GM12878 (cell line): ENCODE results near the gene RPL27A. TPM values are rescaled to one million over a fixed set of nuclear protein-coding genes. Genes with fewer than 3 reads are reported as not detected.

Source experiments
- ATF2 ChIP-seq: IDR thresholded peaks from 2 replicates; pipeline ENCODE4 v1.6.1; 2012; ENCODE audit warnings: low read length, inconsistent platforms
- DPF2 ChIP-seq: fragments of 450-650 bp; IDR thresholded peaks from 2 replicates; pipeline ENCODE4 v1.6.1; 2017; ENCODE audit warnings: mild to moderate bottlenecking
- ETV6 ChIP-seq, 2 experiments: fragments of 450-650 bp in 1 of 2; IDR thresholded peaks in 1 of 2; conservative IDR thresholded peaks in 1 of 2; 2 replicates each; pipeline ENCODE4 v1.6.1; 2014; ENCODE audit warnings: antibody characterized with exemption in 1 of 2, borderline replicate concordance in 1 of 2, low read depth in 1 of 2, mild to moderate bottlenecking in 1 of 2, moderate library complexity in 1 of 2
- HDAC6 ChIP-seq: fragments of 200-600 bp; sonication (generic); IDR thresholded peaks from one replicate; pipeline ENCODE4 v1.8.0; 2017; ENCODE audit warnings: antibody characterized with exemption; ENCODE audit not compliant: unreplicated experiment
- IKZF1 ChIP-seq: fragments of 450-650 bp; conservative IDR thresholded peaks from 2 replicates; pipeline ENCODE4 v1.6.1; 2017; ENCODE audit warnings: antibody characterized with exemption, mild to moderate bottlenecking
- IKZF2 ChIP-seq, 2 experiments: fragments of 450-650 bp; IDR thresholded peaks; 2 replicates each; pipeline ENCODE4 v1.6.1; 2017; ENCODE audit warnings: mild to moderate bottlenecking in 2 of 2, moderate library complexity in 2 of 2
- MTA3 ChIP-seq: IDR thresholded peaks from 2 replicates; pipeline ENCODE4 v1.6.1; 2012; ENCODE audit warnings: low read length, inconsistent platforms, borderline replicate concordance
- NBN ChIP-seq: fragments of 450-650 bp; IDR thresholded peaks from 2 replicates; pipeline ENCODE4 v1.6.1; 2016
- NFIC ChIP-seq: IDR thresholded peaks from 2 replicates; pipeline ENCODE4 v1.6.1; 2012; ENCODE audit warnings: low read depth, mild to moderate bottlenecking, inconsistent platforms, low read length, moderate library complexity
- NR2C1 ChIP-seq: fragments of 450-650 bp; IDR thresholded peaks from 2 replicates; pipeline ENCODE4 v1.6.1; 2017; ENCODE audit warnings: antibody characterized with exemption, mild to moderate bottlenecking, moderate library complexity
- NR2C2 ChIP-seq: IDR thresholded peaks from 2 replicates; pipeline ENCODE4 v1.6.1; 2011; ENCODE audit warnings: borderline replicate concordance, low read depth; ENCODE audit not compliant: control insufficient read depth, insufficient read length
- PAX5 ChIP-seq: IDR thresholded peaks from 2 replicates; pipeline ENCODE4 v1.6.1; 2011; ENCODE audit warnings: low read depth, low read length, borderline replicate concordance
- RCOR1 ChIP-seq: conservative IDR thresholded peaks from 2 replicates; pipeline ENCODE4 v1.6.1; 2012; ENCODE audit warnings: low read depth, low read length, improper control_type of control experiment
- RELA ChIP-seq: fragments of 450-650 bp; IDR thresholded peaks from 2 replicates; pipeline ENCODE4 v1.8.0; 2014; ENCODE audit warnings: borderline replicate concordance; ENCODE audit not compliant: partially characterized antibody
- SMAD5 ChIP-seq: IDR thresholded peaks from 2 replicates; pipeline ENCODE4 v1.6.1; 2016; ENCODE audit warnings: antibody characterized with exemption, low read depth
- TCF3 ChIP-seq: IDR thresholded peaks from 2 replicates; pipeline ENCODE4 v1.6.1; 2012; ENCODE audit warnings: low read depth, mild to moderate bottlenecking, low read length, borderline replicate concordance; ENCODE audit not compliant: insufficient read depth
- ZNF207 ChIP-seq: fragments of 450-650 bp; IDR thresholded peaks from 2 replicates; pipeline ENCODE4 v1.6.1; 2014; ENCODE audit warnings: antibody characterized with exemption, mild to moderate bottlenecking, borderline replicate concordance
- ZNF274 ChIP-seq: IDR thresholded peaks from one replicate; pipeline ENCODE4 v1.8.0; 2011; ENCODE audit not compliant: insufficient read length, insufficient read depth
- ZNF687 ChIP-seq: fragments of 450-650 bp; IDR thresholded peaks from 2 replicates; pipeline ENCODE4 v1.6.1; 2017; ENCODE audit warnings: mild to moderate bottlenecking, moderate library complexity
- polyA plus RNA-seq, 11 experiments: library from polyadenylated mRNA; depleted of rRNA in 4 of 11; unstranded in 6 of 11; stranded (reverse) in 5 of 11; fragments of >200 nt; fragmentation: Nextera tagmentation in 4 of 11; fragmentation: Illumina TruSeq in 1 of 11; extraction: Ambion mirVana in 4 of 11; extraction: Trizol in 1 of 11; gene quantifications; 1 replicate in 1 of 11; 2 replicates in 10 of 11; pipeline versions ENCODE4 v1.2.1 to v1.2.3, GENCODE V29; 2011 to 2016; ENCODE audit warnings: inconsistent platforms in 2 of 11, missing spikeins in 2 of 11, low read depth in 1 of 11
- total RNA-seq, 4 experiments: library from RNA; depleted of rRNA in 3 of 4; stranded (reverse); fragments of >200 nt in 3 of 4; fragmentation: Illumina TruSeq in 1 of 4; extraction: Trizol in 1 of 4; gene quantifications; 2 replicates each; pipeline versions ENCODE4 v1.2.1 to v1.2.3, GENCODE V29; 2013 to 2021

RPL27A gene
- total and polyA plus RNA-seq, 10 of the 15 experiments (the other 5 are each of a cell fraction or from before 2014, with no cell fraction given), result 978 to 4,776 (median 1,959) TPM

- peak; percentile 91 for TF ChIP-seq ZNF207
- TF ChIP-seq SMAD5, result 0 out of 2 replicates have a peak, but pooled peaks have one; percentile 57
- TF ChIP-seq MTA3, result peak; percentile 78; the same call in 1 of the 2 replicates
- peak; percentile 86 for TF ChIP-seq IKZF1
- TF ChIP-seq NBN, result peak; percentile 68
- no peak for TF ChIP-seq IKZF2 (IDR thresholded peaks at IDR 0.05)
- TF ChIP-seq NFIC, result no peak
- no peak; the same call in 1 of the 2 replicates for TF ChIP-seq PAX5
- TF ChIP-seq HDAC6, result no peak
- TF ChIP-seq RELA, result peak; percentile 63
- peak in 1 of 2 experiments; percentile 91; a peak in 1 of 4 replicates for TF ChIP-seq ETV6 (conservative IDR thresholded peaks at IDR 0.05 in 1 of 2, IDR thresholded peaks at IDR 0.05 in 1 of 2; ENCODE audit: borderline replicate concordance in 1 of 2, low read depth in 1 of 2)
- no peak for TF ChIP-seq NR2C2
- TF ChIP-seq ZNF274, result no peak
- peak; percentile 91 for TF ChIP-seq ZNF687
- peak; percentile 62; the same call in 1 of the 2 replicates for TF ChIP-seq TCF3
- TF ChIP-seq ATF2, result no peak
- TF ChIP-seq RCOR1, result 0 out of 2 replicates have a peak, but pooled peaks have one; percentile 78
- peak; percentile 96 for TF ChIP-seq NR2C1
- TF ChIP-seq DPF2, result peak; percentile 51; the same call in 1 of the 2 replicates
Measured at GRCh38 chr11:8688414-8689362, 6.1 kb downstream of the RPL27A start (continued).
